ENCODE data around the gene ECT2. TPM values are rescaled to one million over a fixed set of nuclear protein-coding genes. Genes with fewer than 3 reads are reported as not detected.

The ECT2 gene
- polyA plus RNA-seq, 3 donors: 2.6 to 3.3 (median 2.7) TPM

GRCh38 chr3:172749230-172749965 is 1.1 kb upstream of the ECT2 start:
- H3K4me1 ChIP-seq (ENCODE audit: control insufficient read depth in 1 of 2, insufficient read depth in 2 of 2, low read length in 2 of 2): peaks cover 13 to 24% of the 10 kb centered on the region in 2 donors
- peaks cover 37% of the 10 kb centered on the region for H3K79me2 ChIP-seq (ENCODE audit: insufficient read depth, low read length)
- TF ChIP-seq, protein P1, sequence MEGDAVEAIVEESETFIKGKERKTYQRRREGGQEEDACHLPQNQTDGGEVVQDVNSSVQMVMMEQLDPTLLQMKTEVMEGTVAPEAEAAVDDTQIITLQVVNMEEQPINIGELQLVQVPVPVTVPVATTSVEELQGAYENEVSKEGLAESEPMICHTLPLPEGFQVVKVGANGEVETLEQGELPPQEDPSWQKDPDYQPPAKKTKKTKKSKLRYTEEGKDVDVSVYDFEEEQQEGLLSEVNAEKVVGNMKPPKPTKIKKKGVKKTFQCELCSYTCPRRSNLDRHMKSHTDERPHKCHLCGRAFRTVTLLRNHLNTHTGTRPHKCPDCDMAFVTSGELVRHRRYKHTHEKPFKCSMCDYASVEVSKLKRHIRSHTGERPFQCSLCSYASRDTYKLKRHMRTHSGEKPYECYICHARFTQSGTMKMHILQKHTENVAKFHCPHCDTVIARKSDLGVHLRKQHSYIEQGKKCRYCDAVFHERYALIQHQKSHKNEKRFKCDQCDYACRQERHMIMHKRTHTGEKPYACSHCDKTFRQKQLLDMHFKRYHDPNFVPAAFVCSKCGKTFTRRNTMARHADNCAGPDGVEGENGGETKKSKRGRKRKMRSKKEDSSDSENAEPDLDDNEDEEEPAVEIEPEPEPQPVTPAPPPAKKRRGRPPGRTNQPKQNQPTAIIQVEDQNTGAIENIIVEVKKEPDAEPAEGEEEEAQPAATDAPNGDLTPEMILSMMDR (IDR thresholded peaks at IDR 0.05): no peak
- H3K4me3 ChIP-seq (replicated peaks in 1 of 3; ENCODE audit: low read depth in 2 of 3, low read length in 3 of 3): peak overlapping the region; percentile 61 to 99 (median 83)
- no peaks in the 10 kb centered on the region for H3K36me3 ChIP-seq (replicated peaks in 1 of 2; ENCODE audit: control insufficient read depth in 1 of 2, insufficient read depth in 2 of 2, low read length in 2 of 2)
- Mint-ChIP-seq H3K9me3 (peaks cover 0 to 2% (median 0%) of the 10 kb centered on the region in 7 donors), H3K4me3 (peak overlapping the region in 1 of 2 donors; percentile 99), H3K27ac (peak overlapping the region in 2 of 7 donors; percentile 92 to 95), H3K27me3 (ENCODE audit: low read depth in 3 of 3) (peaks cover 0 to 5% (median 2%) of the 10 kb centered on the region in 3 donors), H3K4me1 (peaks cover 25% of the 10 kb centered on the region), H3K36me3 (peaks cover 0 to 6% of the 10 kb centered on the region in 2 donors)
- H3K4me2 ChIP-seq (replicated peaks; ENCODE audit: extremely low read depth, low read length, poor library complexity, severe bottlenecking): peak overlapping the region; percentile 97
- no peaks in the 10 kb centered on the region for H3K9me3 ChIP-seq (replicated peaks in 1 of 2; ENCODE audit: control insufficient read depth in 1 of 2, insufficient read depth in 1 of 2, low read length in 2 of 2)
- intact Hi-C loops (cut with micrococcal nuclease): no loop called here
- H3K27me3 ChIP-seq (ENCODE audit: control insufficient read depth in 2 of 2, insufficient read depth in 2 of 2, low read length in 2 of 2): no peaks in the 10 kb centered on the region
- H2AFZ ChIP-seq (ENCODE audit: insufficient read depth, low read depth, low read length, poor library complexity, severe bottlenecking): peak overlapping the region; percentile 99
- no peak for DNase-seq
- no peaks in the 10 kb centered on the region for H4K20me1 ChIP-seq (ENCODE audit: insufficient read depth, low read length)
- WGBS (ENCODE audit: insufficient coverage): 81% methylated on average over 4 of the region's 8 CpGs
- H3K27ac ChIP-seq (ENCODE audit: low read depth in 1 of 2, low read length in 2 of 2): peak overlapping the region in 1 of 2 donors; percentile 85
- peak overlapping the region; percentile 67 for H3K9ac ChIP-seq (ENCODE audit: insufficient read depth, low read length, poor library complexity, severe bottlenecking)

DNA sequence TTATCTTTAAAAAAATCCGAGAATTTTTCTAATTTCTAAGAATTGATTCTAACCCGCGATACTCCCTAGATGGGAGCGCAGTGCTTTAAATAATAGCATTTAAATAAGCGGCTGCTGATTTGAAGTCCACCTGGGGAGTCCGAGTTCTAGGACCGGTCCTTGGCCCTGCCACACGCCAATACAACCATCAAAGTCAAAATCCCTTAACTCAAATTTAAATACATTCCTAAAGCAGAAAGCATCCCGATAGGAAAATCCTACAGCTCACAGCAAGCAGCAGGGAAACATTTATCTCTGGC is 508 bp upstream of the ECT2 start:
- no peaks in the 10 kb centered on the region for H3K27me3 ChIP-seq (ENCODE audit: control insufficient read depth in 2 of 2, insufficient read depth in 2 of 2, low read length in 2 of 2)
- no peak for DNase-seq

More for the DNA sequence above, 508 bp upstream of the ECT2 start:
- peaks cover 2 to 6% of the 10 kb centered on the region in 2 donors for H3K36me3 Mint-ChIP-seq
- TF ChIP-seq, protein P1 (IDR thresholded peaks at IDR 0.05): no peak
- Histone ChIP-seq H3K4me2 (replicated peaks; ENCODE audit: extremely low read depth, low read length, poor library complexity, severe bottlenecking) (peak overlapping the region; percentile 97), H3K36me3 (replicated peaks in 1 of 2; ENCODE audit: control insufficient read depth in 1 of 2, insufficient read depth in 2 of 2, low read length in 2 of 2) (peaks cover 0 to 5% of the 10 kb centered on the region in 2 donors), H3K9ac (ENCODE audit: insufficient read depth, low read length, poor library complexity, severe bottlenecking) (peak overlapping the region; percentile 67), H3K79me2 (ENCODE audit: insufficient read depth, low read length) (peaks cover 43% of the 10 kb centered on the region), H3K9me3 (replicated peaks in 1 of 2; ENCODE audit: control insufficient read depth in 1 of 2, insufficient read depth in 1 of 2, low read length in 2 of 2) (no peaks in the 10 kb centered on the region), H3K4me3 (replicated peaks in 1 of 3; ENCODE audit: low read depth in 2 of 3, low read length in 3 of 3) (peak overlapping the region; percentile 61 to 99 (median 83)), H3K4me1 (ENCODE audit: control insufficient read depth in 1 of 2, insufficient read depth in 2 of 2, low read length in 2 of 2) (peaks cover 13 to 24% of the 10 kb centered on the region in 2 donors), H3K27ac (ENCODE audit: low read depth in 1 of 2, low read length in 2 of 2) (peak overlapping the region; percentile 37 to 85), H2AFZ (ENCODE audit: insufficient read depth, low read depth, low read length, poor library complexity, severe bottlenecking) (peak overlapping the region; percentile 99), H4K20me1 (ENCODE audit: insufficient read depth, low read length) (no peaks in the 10 kb centered on the region)
- H3K4me3 Mint-ChIP-seq: peak overlapping the region; percentile 98 to 99
- peaks cover 0 to 3% (median 2%) of the 10 kb centered on the region in 3 donors for H3K27me3 Mint-ChIP-seq (ENCODE audit: low read depth in 3 of 3)
- intact Hi-C loops (cut with micrococcal nuclease): loop anchor here in 1 of 2 donors (5.0 kb wide), 2 partner anchors 38 to 73 kb away; partner anchors contain the start of gene NCEH1
- peak overlapping the region; percentile 73 to 95 (median 91) for H3K27ac Mint-ChIP-seq
- no CpG with 5 or more reads among the region's 9 CpGs for WGBS (ENCODE audit: insufficient coverage)
- peaks cover 0 to 2% (median 0%) of the 10 kb centered on the region in 7 donors for H3K9me3 Mint-ChIP-seq
- H3K4me1 Mint-ChIP-seq: peaks cover 25% of the 10 kb centered on the region
